GM12878 (cell line): ENCODE data around the gene IFT88. TPM values are rescaled to one million over a fixed set of nuclear protein-coding genes. Genes with fewer than 3 reads are reported as not detected.

ENCODE experiments used
- CREB1 ChIP-seq: IDR thresholded peaks from 2 replicates; pipeline ENCODE4 v1.6.1; 2012; ENCODE audit warnings: low read depth, mild to moderate bottlenecking, inconsistent platforms
- CUX1 ChIP-seq: IDR thresholded peaks from 2 replicates; pipeline ENCODE4 v1.6.1; 2012; ENCODE audit warnings: improper control_type of control experiment, low read depth, low read length; ENCODE audit not compliant: insufficient replicate concordance
- ELK1 ChIP-seq: IDR thresholded peaks from 2 replicates; pipeline ENCODE4 v1.6.1; 2012; ENCODE audit warnings: low read depth, low read length, improper control_type of control experiment
- EZH2 ChIP-seq: IDR thresholded peaks from 2 replicates; pipeline ENCODE4 v1.6.1; 2012; ENCODE audit warnings: low read depth, mild to moderate bottlenecking, control low read depth, inconsistent platforms, low read length, borderline replicate concordance; ENCODE audit not compliant: control insufficient read depth
- JUND ChIP-seq: IDR thresholded peaks from 2 replicates; pipeline ENCODE4 v1.6.1; 2012; ENCODE audit warnings: low read depth, mild to moderate bottlenecking, low read length, improper control_type of control experiment, moderate library complexity
- LARP7 ChIP-seq: fragments of 450-650 bp; IDR thresholded peaks from 2 replicates; pipeline ENCODE4 v1.6.1; 2017; ENCODE audit warnings: mild to moderate bottlenecking
- NBN ChIP-seq: fragments of 450-650 bp; IDR thresholded peaks from 2 replicates; pipeline ENCODE4 v1.6.1; 2016
- SREBF1 ChIP-seq: IDR thresholded peaks from 2 replicates; pipeline ENCODE4 v1.6.1; 2012; ENCODE audit warnings: mild to moderate bottlenecking, low read length
- TAF1 ChIP-seq: IDR thresholded peaks from 2 replicates; pipeline ENCODE4 v1.6.1; 2011; ENCODE audit warnings: mild to moderate bottlenecking, low read depth, low read length, borderline replicate concordance
- polyA plus RNA-seq, 11 experiments: library from polyadenylated mRNA; depleted of rRNA in 4 of 11; unstranded in 6 of 11; stranded (reverse) in 5 of 11; fragments of >200 nt; fragmentation: Nextera tagmentation in 4 of 11; fragmentation: Illumina TruSeq in 1 of 11; extraction: Ambion mirVana in 4 of 11; extraction: Trizol in 1 of 11; gene quantifications; 1 replicate in 1 of 11; 2 replicates in 10 of 11; pipeline versions ENCODE4 v1.2.1 to v1.2.3, GENCODE V29; 2011 to 2016; ENCODE audit warnings: inconsistent platforms in 2 of 11, missing spikeins in 2 of 11, low read depth in 1 of 11
- total RNA-seq, 4 experiments: library from RNA; depleted of rRNA in 3 of 4; stranded (reverse); fragments of >200 nt in 3 of 4; fragmentation: Illumina TruSeq in 1 of 4; extraction: Trizol in 1 of 4; gene quantifications; 2 replicates each; pipeline versions ENCODE4 v1.2.1 to v1.2.3, GENCODE V29; 2013 to 2021

Gene IFT88
- total and polyA plus RNA-seq, 10 of the 15 experiments (the other 5 are each of a cell fraction or from before 2014, with no cell fraction given), result 2.9 to 5.6 (median 4.1) TPM

- no peak for TF ChIP-seq SREBF1
- TF ChIP-seq JUND, result no peak
- no peak for TF ChIP-seq NBN
- TF ChIP-seq CUX1, result no peak
- no peak for TF ChIP-seq EZH2
- no peak for TF ChIP-seq ELK1
- TF ChIP-seq LARP7, result no peak
- TF ChIP-seq CREB1, result no peak
- no peak for TF ChIP-seq TAF1
These were observed 91.6 kb downstream of the IFT88 start (continued) for GRCh38 chr13:20658451-20659040.
